DMS53 (cell line): ENCODE data around the gene MACF1.

ENCODE experiments used
- DNase-seq: peaks from one replicate; lab custom pipeline; 2025; lab: John Stamatoyannopoulos, UW

The MACF1 gene

GRCh38 chr1:39395357-39395831 is 190.9 kb downstream of the MACF1 start:
- DNase-seq: peak; percentile 89

GRCh38 chr1:39396671-39397070 is 192.2 kb downstream of the MACF1 start:
- no peak for DNase-seq

- DNase-seq: no peak
These were observed 193.0 kb downstream of the MACF1 start for GRCh38 chr1:39397487-39397886.

GRCh38 chr1:39398278-39399021 is 194.0 kb downstream of the MACF1 start:
- DNase-seq: no peak

GRCh38 chr1:39401106-39401505 is 196.6 kb downstream of the MACF1 start:
- no peak for DNase-seq

GRCh38 chr1:39404876-39405275 is 200.4 kb downstream of the MACF1 start:
- DNase-seq: no peak

GRCh38 chr1:39405358-39405757 is 200.9 kb downstream of the MACF1 start:
- DNase-seq: no peak

- DNase-seq: no peak
These were observed 202.3 kb downstream of the MACF1 start for GRCh38 chr1:39406533-39407450.

GRCh38 chr1:39407510-39407895 is 203.0 kb downstream of the MACF1 start:
- peak; percentile 70 for DNase-seq

- peak; percentile 86 for DNase-seq
These were observed 203.6 kb downstream of the MACF1 start for GRCh38 chr1:39407896-39408640.

GRCh38 chr1:39408641-39409054 is 204.2 kb downstream of the MACF1 start:
- DNase-seq: peak; percentile 98

- DNase-seq: peak; percentile 72
These were observed 204.7 kb downstream of the MACF1 start for GRCh38 chr1:39409055-39409816.

GRCh38 chr1:39410915-39411436 is 206.5 kb downstream of the MACF1 start:
- peak; percentile 60 for DNase-seq

- DNase-seq: no peak
These were observed 207.3 kb downstream of the MACF1 start for GRCh38 chr1:39411526-39412478.

GRCh38 chr1:39412892-39413291 is 208.4 kb downstream of the MACF1 start:
- no peak for DNase-seq

- no peak for DNase-seq
These were observed 209.5 kb downstream of the MACF1 start for GRCh38 chr1:39413902-39414528.

- no peak for DNase-seq
These were observed 211.1 kb downstream of the MACF1 start for GRCh38 chr1:39415553-39415952.

- no peak for DNase-seq
These were observed 212.1 kb downstream of the MACF1 start for GRCh38 chr1:39416609-39417008.

GRCh38 chr1:39418236-39418635 is 213.7 kb downstream of the MACF1 start:
- no peak for DNase-seq

- DNase-seq: no peak
These were observed 216.0 kb downstream of the MACF1 start for GRCh38 chr1:39420493-39420892.
